Liver (tissue), 3 donors: Measurements from ENCODE around the gene ADCY9.

ENCODE experiments used
- EGR1 ChIP-seq, 2 donors: IDR thresholded peaks; 2 replicates each; pipeline ENCODE4 v1.6.1; 2016 to 2018; ENCODE audit warnings: antibody characterized with exemption in 2 of 2, low read depth in 2 of 2
- FOXA1 ChIP-seq: IDR thresholded peaks from 2 replicates; pipeline ENCODE4 v1.6.1; 2016; ENCODE audit warnings: antibody characterized with exemption
- FOXA2 ChIP-seq: IDR thresholded peaks from 2 replicates; pipeline ENCODE4 v1.6.1; 2016; ENCODE audit warnings: antibody characterized with exemption
- GABPA ChIP-seq, 2 donors: IDR thresholded peaks in 1 of 2; conservative IDR thresholded peaks in 1 of 2; 2 replicates each; pipeline ENCODE4 v1.6.1; 2016; ENCODE audit warnings: antibody characterized with exemption in 2 of 2, mild to moderate bottlenecking in 1 of 2, moderate library complexity in 1 of 2
- JUND ChIP-seq, 2 donors: IDR thresholded peaks; 2 replicates each; pipeline ENCODE4 v1.6.1; 2016; ENCODE audit warnings: antibody characterized with exemption in 2 of 2
- RAD21 ChIP-seq, 2 donors: IDR thresholded peaks; 2 replicates each; pipeline ENCODE4 v1.6.1; 2016; ENCODE audit warnings: antibody characterized with exemption in 2 of 2, mild to moderate bottlenecking in 2 of 2
- REST ChIP-seq: IDR thresholded peaks from 2 replicates; pipeline ENCODE4 v1.6.1; 2016; ENCODE audit warnings: antibody characterized with exemption, mild to moderate bottlenecking
- RXRA ChIP-seq, 2 donors: IDR thresholded peaks; 2 replicates each; pipeline ENCODE4 v1.6.1; 2017 to 2018; ENCODE audit warnings: antibody characterized with exemption in 2 of 2, mild to moderate bottlenecking in 1 of 2
- SP1 ChIP-seq: IDR thresholded peaks from 2 replicates; pipeline ENCODE4 v1.6.1; 2018; ENCODE audit warnings: antibody characterized with exemption, mild to moderate bottlenecking
- TAF1 ChIP-seq: conservative IDR thresholded peaks from 2 replicates; pipeline ENCODE4 v1.6.1; 2016; ENCODE audit warnings: antibody characterized with exemption, mild to moderate bottlenecking
- YY1 ChIP-seq: IDR thresholded peaks from 2 replicates; pipeline ENCODE4 v1.6.1; 2016; ENCODE audit warnings: antibody characterized with exemption, mild to moderate bottlenecking
- ZBTB33 ChIP-seq: IDR thresholded peaks from 2 replicates; pipeline ENCODE4 v1.6.1; 2016; ENCODE audit warnings: antibody characterized with exemption
- TF ChIP-seq, protein P1 (sequence below): fragments of 150-350 bp; IDR thresholded peaks from 2 replicates; pipeline ENCODE4 v1.5.1; 2017; ENCODE audit warnings: improper control_type of control experiment, low read depth, low read length; ENCODE audit not compliant: missing input control
- TF ChIP-seq, protein P2 (sequence below): IDR thresholded peaks from 2 replicates; pipeline ENCODE4 v1.6.1; 2016; ENCODE audit warnings: antibody characterized with exemption
- donor health status: healthy.
- donor health status: healthy.

GRCh38 chr16:4141604-4142003, 25.4 kb upstream of the ADCY9 start:
- TF ChIP-seq JUND (IDR thresholded peaks at IDR 0.05) (no peak), RXRA (IDR thresholded peaks at IDR 0.05) (no peak), TAF1 (no peak), FOXA1 (no peak), SP1 (no peak), YY1 (no peak), EGR1 (IDR thresholded peaks at IDR 0.05; ENCODE audit: low read depth in 2 of 2) (no peak), FOXA2 (no peak), GABPA (IDR thresholded peaks at IDR 0.05 in 1 of 2, conservative IDR thresholded peaks at IDR 0.05 in 1 of 2) (no peak), RAD21 (IDR thresholded peaks at IDR 0.05) (no peak), REST (no peak), ZBTB33 (no peak)
- TF ChIP-seq, protein P1, sequence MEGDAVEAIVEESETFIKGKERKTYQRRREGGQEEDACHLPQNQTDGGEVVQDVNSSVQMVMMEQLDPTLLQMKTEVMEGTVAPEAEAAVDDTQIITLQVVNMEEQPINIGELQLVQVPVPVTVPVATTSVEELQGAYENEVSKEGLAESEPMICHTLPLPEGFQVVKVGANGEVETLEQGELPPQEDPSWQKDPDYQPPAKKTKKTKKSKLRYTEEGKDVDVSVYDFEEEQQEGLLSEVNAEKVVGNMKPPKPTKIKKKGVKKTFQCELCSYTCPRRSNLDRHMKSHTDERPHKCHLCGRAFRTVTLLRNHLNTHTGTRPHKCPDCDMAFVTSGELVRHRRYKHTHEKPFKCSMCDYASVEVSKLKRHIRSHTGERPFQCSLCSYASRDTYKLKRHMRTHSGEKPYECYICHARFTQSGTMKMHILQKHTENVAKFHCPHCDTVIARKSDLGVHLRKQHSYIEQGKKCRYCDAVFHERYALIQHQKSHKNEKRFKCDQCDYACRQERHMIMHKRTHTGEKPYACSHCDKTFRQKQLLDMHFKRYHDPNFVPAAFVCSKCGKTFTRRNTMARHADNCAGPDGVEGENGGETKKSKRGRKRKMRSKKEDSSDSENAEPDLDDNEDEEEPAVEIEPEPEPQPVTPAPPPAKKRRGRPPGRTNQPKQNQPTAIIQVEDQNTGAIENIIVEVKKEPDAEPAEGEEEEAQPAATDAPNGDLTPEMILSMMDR: no peak
- TF ChIP-seq, protein P2, sequence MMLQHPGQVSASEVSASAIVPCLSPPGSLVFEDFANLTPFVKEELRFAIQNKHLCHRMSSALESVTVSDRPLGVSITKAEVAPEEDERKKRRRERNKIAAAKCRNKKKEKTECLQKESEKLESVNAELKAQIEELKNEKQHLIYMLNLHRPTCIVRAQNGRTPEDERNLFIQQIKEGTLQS: no peak
